KMS-11 (cell line): ENCODE results near the gene NEDD4L.

ENCODE experiments used
- H2AFZ ChIP-seq: fragments of 200-600 bp; sonication (generic); 2 replicates; pipeline ENCODE4 v1.6.1; 2016; ENCODE audit warnings: antibody characterized with exemption, mixed run types, low read depth
- H3K27ac ChIP-seq: fragments of 200-600 bp; sonication (generic); 2 replicates; pipeline ENCODE4 v1.6.1; 2016; ENCODE audit warnings: mild to moderate bottlenecking, mixed run types
- H3K27me3 ChIP-seq: fragments of 200-600 bp; sonication (generic); 2 replicates; pipeline ENCODE4 v1.6.1; 2017; ENCODE audit warnings: mild to moderate bottlenecking, low read depth, mixed run types, moderate library complexity; ENCODE audit not compliant: insufficient read depth
- H3K36me3 ChIP-seq: fragments of 200-600 bp; sonication (generic); 2 replicates; pipeline ENCODE4 v1.6.1; 2017; ENCODE audit warnings: mild to moderate bottlenecking, mixed run types; ENCODE audit not compliant: insufficient read depth
- H3K4me1 ChIP-seq: fragments of 200-600 bp; sonication (generic); 2 replicates; pipeline ENCODE4 v1.6.1; 2016; ENCODE audit warnings: mild to moderate bottlenecking, low read depth, mixed run types; ENCODE audit not compliant: poor library complexity, severe bottlenecking
- H3K4me2 ChIP-seq: fragments of 200-600 bp; sonication (generic); 2 replicates; pipeline ENCODE4 v1.7.0; 2016; ENCODE audit warnings: mild to moderate bottlenecking, mixed run types
- H3K4me3 ChIP-seq: fragments of 200-600 bp; sonication (generic); IDR thresholded peaks from 2 replicates; pipeline ENCODE4 v1.6.1; 2017; ENCODE audit warnings: low read depth, low read length, mixed read lengths; ENCODE audit not compliant: insufficient read depth
- H3K79me2 ChIP-seq: fragments of 200-600 bp; sonication (generic); 2 replicates; pipeline ENCODE4 v1.6.1; 2016; ENCODE audit warnings: low read depth, mixed run types; ENCODE audit not compliant: insufficient read depth
- H3K9ac ChIP-seq: fragments of 200-600 bp; sonication (generic); 2 replicates; pipeline ENCODE4 v1.6.1; 2016; ENCODE audit warnings: mild to moderate bottlenecking, mixed run types
- H4K20me1 ChIP-seq: fragments of 200-600 bp; sonication (generic); 2 replicates; pipeline ENCODE4 v1.6.1; 2016; ENCODE audit warnings: mild to moderate bottlenecking, mixed run types; ENCODE audit not compliant: insufficient read depth
- TF ChIP-seq, protein P1 (sequence below): fragments of 200-600 bp; sonication (generic); conservative IDR thresholded peaks from 2 replicates; pipeline ENCODE4 v1.6.1; 2017; ENCODE audit warnings: low read depth, mild to moderate bottlenecking, antibody characterized with exemption, low read length, moderate library complexity, mixed read lengths

The NEDD4L gene

DNA sequence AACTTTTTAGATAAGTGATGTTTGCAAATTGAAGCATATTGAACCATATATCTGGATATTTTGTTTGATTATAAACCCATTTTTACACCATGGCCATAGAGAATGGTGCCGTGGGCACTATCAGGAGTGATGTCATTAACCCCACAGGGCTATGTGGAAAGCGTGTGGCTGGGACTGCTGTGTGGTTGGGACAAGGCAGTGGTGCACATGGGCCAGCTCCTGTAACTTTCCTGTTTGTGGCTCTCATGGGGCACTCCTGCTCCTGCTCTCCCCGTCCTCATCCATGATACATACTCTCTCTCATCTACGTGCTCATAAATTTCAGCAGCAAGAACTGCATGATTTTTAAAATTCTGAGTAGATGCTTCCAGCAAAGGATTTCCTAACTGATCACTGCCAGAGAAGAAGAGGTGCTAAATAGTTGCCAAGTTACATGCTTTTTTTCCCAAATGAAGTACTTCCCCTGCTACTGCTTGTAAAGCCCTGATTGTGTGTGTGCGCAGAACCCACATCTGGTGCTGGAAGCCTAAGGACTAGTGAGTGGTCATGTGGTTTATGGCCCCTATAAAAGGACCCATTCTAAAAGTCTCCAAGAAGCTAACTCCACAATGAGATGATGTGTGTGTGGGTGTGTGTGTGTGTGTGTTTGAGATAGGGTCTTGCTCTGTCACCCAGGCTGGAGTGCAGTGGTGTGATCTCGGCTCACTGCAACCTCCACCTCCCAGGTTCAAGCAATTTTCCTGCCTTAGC lies 240.8 kb downstream of the NEDD4L start:
- no peaks in the 10 kb centered on the region for H4K20me1 ChIP-seq
- H2AFZ ChIP-seq = no peak overlapping the region
- no peak overlapping the region for H3K4me3 ChIP-seq
- no peaks in the 10 kb centered on the region for H3K27me3 ChIP-seq
- H3K4me1 ChIP-seq = no peaks in the 10 kb centered on the region
- no peak overlapping the region for H3K9ac ChIP-seq
- no peaks in the 10 kb centered on the region for H3K79me2 ChIP-seq
- H3K36me3 ChIP-seq = no peaks in the 10 kb centered on the region
- no peak overlapping the region for H3K4me2 ChIP-seq
- TF ChIP-seq, protein P1, sequence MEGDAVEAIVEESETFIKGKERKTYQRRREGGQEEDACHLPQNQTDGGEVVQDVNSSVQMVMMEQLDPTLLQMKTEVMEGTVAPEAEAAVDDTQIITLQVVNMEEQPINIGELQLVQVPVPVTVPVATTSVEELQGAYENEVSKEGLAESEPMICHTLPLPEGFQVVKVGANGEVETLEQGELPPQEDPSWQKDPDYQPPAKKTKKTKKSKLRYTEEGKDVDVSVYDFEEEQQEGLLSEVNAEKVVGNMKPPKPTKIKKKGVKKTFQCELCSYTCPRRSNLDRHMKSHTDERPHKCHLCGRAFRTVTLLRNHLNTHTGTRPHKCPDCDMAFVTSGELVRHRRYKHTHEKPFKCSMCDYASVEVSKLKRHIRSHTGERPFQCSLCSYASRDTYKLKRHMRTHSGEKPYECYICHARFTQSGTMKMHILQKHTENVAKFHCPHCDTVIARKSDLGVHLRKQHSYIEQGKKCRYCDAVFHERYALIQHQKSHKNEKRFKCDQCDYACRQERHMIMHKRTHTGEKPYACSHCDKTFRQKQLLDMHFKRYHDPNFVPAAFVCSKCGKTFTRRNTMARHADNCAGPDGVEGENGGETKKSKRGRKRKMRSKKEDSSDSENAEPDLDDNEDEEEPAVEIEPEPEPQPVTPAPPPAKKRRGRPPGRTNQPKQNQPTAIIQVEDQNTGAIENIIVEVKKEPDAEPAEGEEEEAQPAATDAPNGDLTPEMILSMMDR = no peak
- no peak overlapping the region for H3K27ac ChIP-seq

DNA sequence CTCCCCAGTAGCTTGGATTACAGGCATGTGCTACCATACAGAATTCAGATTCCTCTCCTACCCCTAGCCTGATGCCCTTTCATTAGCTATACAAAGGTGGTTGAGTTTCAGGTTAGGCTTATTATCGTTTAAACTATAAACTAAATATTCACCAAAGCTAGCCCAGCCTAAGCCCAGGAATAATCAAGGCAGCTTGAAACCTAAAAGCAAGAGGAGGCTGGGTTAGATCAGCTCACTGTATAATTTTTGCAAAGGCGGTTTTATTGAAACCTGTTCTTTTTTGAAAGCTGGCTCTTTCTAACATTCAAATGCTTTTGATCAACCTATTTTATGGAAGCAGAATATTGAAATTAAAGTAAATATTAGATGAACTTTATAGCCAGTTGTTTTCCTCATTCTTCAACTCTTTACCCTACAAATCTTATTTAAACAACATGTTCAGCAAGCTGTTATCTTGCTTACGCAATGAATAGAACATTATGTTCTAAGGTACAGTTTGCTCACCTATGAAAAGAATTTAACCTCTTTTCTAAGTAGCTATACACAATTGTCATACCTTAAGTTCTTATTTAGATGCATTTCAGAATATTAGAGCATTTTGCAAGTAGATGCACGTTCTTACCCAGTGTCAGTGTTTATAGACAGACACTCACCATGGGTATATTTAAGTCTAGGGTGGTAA lies 241.6 kb downstream of the NEDD4L start:
- no peak overlapping the region for H3K4me3 ChIP-seq
- no peaks in the 10 kb centered on the region for H3K27me3 ChIP-seq
- no peak overlapping the region for H3K4me2 ChIP-seq
- H3K4me1 ChIP-seq = no peaks in the 10 kb centered on the region
- H2AFZ ChIP-seq = no peak overlapping the region
- no peaks in the 10 kb centered on the region for H3K36me3 ChIP-seq
- H3K27ac ChIP-seq = no peak overlapping the region
- no peak overlapping the region for H3K9ac ChIP-seq
- TF ChIP-seq, protein P1 = no peak
- H4K20me1 ChIP-seq = no peaks in the 10 kb centered on the region
- no peaks in the 10 kb centered on the region for H3K79me2 ChIP-seq

DNA sequence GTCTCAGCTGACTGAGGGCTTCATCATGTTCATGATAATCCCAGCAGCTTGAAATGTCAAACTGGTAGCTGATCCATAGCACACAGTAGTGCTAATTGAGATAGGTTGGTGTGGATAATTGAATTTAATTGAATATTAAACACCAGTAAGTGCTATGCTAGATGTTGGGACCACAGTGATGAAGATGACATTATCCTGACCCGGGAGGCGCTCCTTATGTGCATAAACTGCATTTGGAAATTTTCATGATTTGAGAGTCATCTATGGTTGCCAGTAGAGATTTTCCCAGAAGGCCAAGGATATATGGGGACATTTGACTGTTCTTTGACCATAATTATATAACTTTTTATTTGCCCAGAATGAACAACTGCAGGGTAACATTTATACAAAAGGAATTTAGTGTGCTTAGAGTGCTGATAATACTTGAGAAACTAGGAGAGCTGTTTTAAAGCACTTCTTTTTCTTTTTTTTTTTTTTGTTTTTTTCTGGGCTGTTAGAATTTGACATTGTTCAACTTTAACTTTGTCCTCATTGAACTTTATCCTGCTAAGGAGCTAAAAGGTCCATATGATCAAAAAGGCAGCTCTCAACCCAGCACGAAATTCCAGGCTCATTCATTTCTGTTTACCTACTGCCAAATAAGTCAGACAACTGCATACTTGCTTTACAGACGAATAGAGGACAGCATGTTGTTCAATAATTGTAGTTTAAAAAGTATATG lies 242.8 kb downstream of the NEDD4L start:
- Histone ChIP-seq H3K27ac (no peak overlapping the region), H2AFZ (no peak overlapping the region), H3K4me3 (no peak overlapping the region), H3K79me2 (no peaks in the 10 kb centered on the region), H3K27me3 (no peaks in the 10 kb centered on the region), H4K20me1 (no peaks in the 10 kb centered on the region), H3K4me2 (no peak overlapping the region), H3K36me3 (no peaks in the 10 kb centered on the region), H3K4me1 (no peaks in the 10 kb centered on the region), H3K9ac (no peak overlapping the region)
- TF ChIP-seq, protein P1 = no peak

DNA sequence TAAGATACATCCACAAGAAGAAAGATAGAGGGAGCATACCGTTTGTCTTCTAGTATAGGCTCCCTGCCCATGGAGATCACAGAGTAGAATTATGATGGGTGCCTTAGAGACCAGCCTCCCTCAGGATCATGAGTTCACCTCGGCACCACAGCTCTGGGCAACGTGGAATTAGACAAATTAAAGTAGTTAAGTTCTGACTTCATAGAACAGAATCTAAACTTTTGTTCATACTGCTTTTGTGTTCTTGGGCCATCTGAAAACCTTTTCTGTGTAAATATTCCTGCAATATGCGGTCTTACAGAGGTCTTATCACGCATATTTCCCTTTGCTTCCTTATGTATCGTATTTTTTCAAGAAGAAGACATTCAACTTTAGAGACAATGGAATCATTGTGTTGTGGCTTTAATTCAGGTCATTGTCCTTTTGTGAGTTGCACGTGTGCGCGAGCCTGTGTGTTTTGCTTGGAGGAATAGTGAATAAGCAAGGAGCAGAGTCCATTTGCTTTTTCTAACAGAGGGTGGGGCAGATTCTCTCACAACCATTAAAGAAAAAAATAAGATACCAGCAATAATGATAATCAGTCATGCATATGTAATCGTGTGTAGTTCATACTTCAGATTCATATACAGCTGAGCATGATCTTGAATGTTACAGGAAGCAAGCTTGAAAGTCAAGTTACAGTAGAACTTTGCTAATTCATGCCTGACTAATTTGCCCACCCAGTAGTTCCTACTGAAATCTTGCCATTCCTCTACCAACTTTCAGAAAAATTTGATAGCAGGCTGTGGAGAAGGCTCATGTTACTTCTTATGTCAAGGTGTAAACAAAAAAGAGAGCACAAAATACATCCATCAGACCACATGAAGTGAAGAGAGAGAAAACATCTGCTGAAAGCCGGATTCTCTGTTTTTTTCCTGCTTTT lies 243.6 kb downstream of the NEDD4L start:
- H3K79me2 ChIP-seq = no peaks in the 10 kb centered on the region
- TF ChIP-seq, protein P1 = no peak
- no peaks in the 10 kb centered on the region for H4K20me1 ChIP-seq

More for the DNA sequence above, 243.6 kb downstream of the NEDD4L start:
- Histone ChIP-seq H3K4me2 (no peak overlapping the region), H2AFZ (no peak overlapping the region), H3K9ac (no peak overlapping the region), H3K27ac (no peak overlapping the region), H3K36me3 (no peaks in the 10 kb centered on the region), H3K4me1 (no peaks in the 10 kb centered on the region), H3K27me3 (no peaks in the 10 kb centered on the region), H3K4me3 (no peak overlapping the region)
